ENCODE measurements around the gene ZDHHC19.
A peak's percentile ranks its signal among the peaks of the same experiment; 100 is the strongest.
"Not testable (repeated sequence)": the region's sequence is repeated elsewhere in the genome, so short reads cannot be mapped to it uniquely, and the experiment has no call there.

The ZDHHC19 gene

GRCh38 chr3:196209944-196210672, 1.1 kb downstream of the ZDHHC19 start:
- peaks cover 0 to 18% (median 6%) of the 10 kb centered on the region in 3 experiments for H3K27me3 ChIP-seq (ENCODE audit: control insufficient read depth in 3 of 3, insufficient read depth in 3 of 3, low read depth in 1 of 3, low read length in 3 of 3)
- not testable (repeated sequence) for H4K8ac ChIP-seq (ENCODE audit: low read depth, low read length); H2AFZ ChIP-seq (ENCODE audit: low read length); H3K4ac ChIP-seq (ENCODE audit: low read length); H3K36me3 ChIP-seq (replicated peaks in 1 of 2; ENCODE audit: control insufficient read depth in 2 of 2, insufficient read depth in 2 of 2, low read length in 2 of 2); H2BK12ac ChIP-seq (ENCODE audit: low read length); H3K23ac ChIP-seq (ENCODE audit: low read depth, low read length, poor library complexity); H3K79me1 ChIP-seq (ENCODE audit: low read depth, low read length); H2BK5ac ChIP-seq (ENCODE audit: low read length); H3K4me3 ChIP-seq (ENCODE audit: low read length in 2 of 2); H2AK5ac ChIP-seq (ENCODE audit: low read depth, low read length); DNase-seq (ENCODE audit: low spot score); H2BK120ac ChIP-seq (ENCODE audit: low read depth, low read length); H3K9me3 ChIP-seq (replicated peaks in 1 of 2; ENCODE audit: control insufficient read depth in 2 of 2, insufficient read depth in 1 of 2, low read depth in 1 of 2, low read length in 2 of 2); H3K4me1 ChIP-seq (ENCODE audit: control insufficient read depth in 2 of 2, insufficient read depth in 1 of 2, low read depth in 1 of 2, low read length in 2 of 2); H4K91ac ChIP-seq (ENCODE audit: low read depth, low read length, poor library complexity); H3K27ac ChIP-seq (replicated peaks; ENCODE audit: low read length); H3K18ac ChIP-seq (ENCODE audit: low read length); H3K14ac ChIP-seq (ENCODE audit: low read length); H3K9ac ChIP-seq (ENCODE audit: low read depth, low read length, poor library complexity); H3K4me2 ChIP-seq (ENCODE audit: insufficient read depth, low read length, poor library complexity, severe bottlenecking); H2BK15ac ChIP-seq (ENCODE audit: low read length)
- WGBS, 2 donors (ENCODE audit: extremely low coverage in 2 of 2, insufficient read length in 2 of 2, insufficient replicate concordance in 1 of 2) = no CpG with 5 or more reads among the region's 11 CpGs

DNA sequence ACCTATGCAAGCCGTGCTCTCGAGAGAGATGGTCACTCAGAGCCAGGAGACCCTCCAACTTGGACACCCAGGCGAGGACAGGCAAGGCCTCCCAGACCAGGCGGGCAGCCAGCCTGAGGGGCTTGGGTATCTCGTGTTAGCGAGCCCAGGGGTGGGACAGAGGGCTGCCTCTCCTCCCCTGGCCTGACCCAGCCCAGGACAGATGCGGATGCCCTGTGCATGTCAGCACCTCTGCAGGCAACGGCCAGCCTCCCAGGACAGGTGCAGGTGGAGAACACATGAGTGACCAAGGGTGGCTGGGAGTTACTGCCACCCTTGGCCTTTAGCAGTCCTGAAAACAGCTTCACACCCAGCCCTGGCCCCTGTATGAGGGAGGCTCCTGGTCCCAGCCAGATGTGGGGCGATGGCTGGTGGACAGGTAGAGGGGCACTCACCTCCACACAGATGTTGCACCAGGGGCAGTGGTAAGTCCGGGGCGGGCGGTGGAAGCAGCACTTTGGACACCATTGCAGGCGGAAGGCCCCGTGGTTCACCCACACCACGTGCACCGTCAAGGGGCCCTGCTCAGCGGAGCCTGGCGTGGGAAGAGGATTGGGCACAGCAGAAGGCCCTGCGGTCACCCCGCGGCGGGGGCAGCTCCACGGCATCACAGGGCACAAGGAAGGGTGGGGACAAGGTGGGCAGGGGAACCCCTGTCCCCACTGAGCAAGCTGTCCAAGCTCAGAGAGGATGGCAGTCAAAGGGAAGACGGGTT, 2.1 kb downstream of the ZDHHC19 start:
- H3K18ac ChIP-seq (ENCODE audit: low read length) = peak overlapping the region; percentile 28
- peak overlapping the region; percentile 53 for H2BK5ac ChIP-seq (ENCODE audit: low read length)
- H3K4me2 ChIP-seq (ENCODE audit: insufficient read depth, low read length, poor library complexity, severe bottlenecking) = no peak overlapping the region
- peaks cover 3% of the 10 kb centered on the region in 2 donors for H3K9me3 ChIP-seq (replicated peaks in 1 of 2; ENCODE audit: control insufficient read depth in 2 of 2, insufficient read depth in 1 of 2, low read depth in 1 of 2, low read length in 2 of 2)
- H3K79me1 ChIP-seq (ENCODE audit: low read depth, low read length) = peaks cover 5% of the 10 kb centered on the region
- H2AK5ac ChIP-seq (ENCODE audit: low read depth, low read length) = peak overlapping the region; percentile 9
- H3K27ac ChIP-seq (replicated peaks; ENCODE audit: low read length) = no peak overlapping the region
- peak overlapping the region; percentile 46 for H3K9ac ChIP-seq (ENCODE audit: low read depth, low read length, poor library complexity)
- H3K4ac ChIP-seq (ENCODE audit: low read length) = no peak overlapping the region
- H2BK15ac ChIP-seq (ENCODE audit: low read length) = no peak overlapping the region
- H2AFZ ChIP-seq (ENCODE audit: low read length) = no peak overlapping the region
- no peak overlapping the region for H2BK120ac ChIP-seq (ENCODE audit: low read depth, low read length)
- H4K8ac ChIP-seq (ENCODE audit: low read depth, low read length) = no peak overlapping the region
- no peak overlapping the region for H3K4me3 ChIP-seq (ENCODE audit: low read length in 2 of 2)
- no peak overlapping the region for H4K91ac ChIP-seq (ENCODE audit: low read depth, low read length, poor library complexity)
- peaks cover 0 to 18% (median 6%) of the 10 kb centered on the region in 3 experiments for H3K27me3 ChIP-seq (ENCODE audit: control insufficient read depth in 3 of 3, insufficient read depth in 3 of 3, low read depth in 1 of 3, low read length in 3 of 3)
- no peaks in the 10 kb centered on the region for H3K4me1 ChIP-seq (ENCODE audit: control insufficient read depth in 2 of 2, insufficient read depth in 1 of 2, low read depth in 1 of 2, low read length in 2 of 2)
- H2BK12ac ChIP-seq (ENCODE audit: low read length) = peak overlapping the region; percentile 95
- peak overlapping the region; percentile 35 for H3K23ac ChIP-seq (ENCODE audit: low read depth, low read length, poor library complexity)
- H3K36me3 ChIP-seq (replicated peaks in 1 of 2; ENCODE audit: control insufficient read depth in 2 of 2, insufficient read depth in 2 of 2, low read length in 2 of 2) = no peaks in the 10 kb centered on the region
- no peak overlapping the region for H3K14ac ChIP-seq (ENCODE audit: low read length)
- DNase-seq (ENCODE audit: low spot score) = no peak
- no CpG with 5 or more reads among the region's 24 CpGs for WGBS, 2 donors (ENCODE audit: extremely low coverage in 2 of 2, insufficient read length in 2 of 2, insufficient replicate concordance in 1 of 2)

- Histone ChIP-seq H2BK120ac (ENCODE audit: low read depth, low read length) (no peak overlapping the region), H3K36me3 (replicated peaks in 1 of 2; ENCODE audit: control insufficient read depth in 2 of 2, insufficient read depth in 2 of 2, low read length in 2 of 2) (no peaks in the 10 kb centered on the region), H3K9me3 (replicated peaks in 1 of 2; ENCODE audit: control insufficient read depth in 2 of 2, insufficient read depth in 1 of 2, low read depth in 1 of 2, low read length in 2 of 2) (peaks cover 3% of the 10 kb centered on the region in 2 donors), H3K23ac (ENCODE audit: low read depth, low read length, poor library complexity) (no peak overlapping the region), H3K9ac (ENCODE audit: low read depth, low read length, poor library complexity) (no peak overlapping the region), H3K79me1 (ENCODE audit: low read depth, low read length) (peaks cover 5% of the 10 kb centered on the region), H3K27ac (replicated peaks; ENCODE audit: low read length) (no peak overlapping the region), H2BK12ac (ENCODE audit: low read length) (no peak overlapping the region), H2AK5ac (ENCODE audit: low read depth, low read length) (no peak overlapping the region), H3K27me3 (ENCODE audit: control insufficient read depth in 3 of 3, insufficient read depth in 3 of 3, low read depth in 1 of 3, low read length in 3 of 3) (peaks cover 0 to 25% (median 6%) of the 10 kb centered on the region in 3 experiments), H3K4me1 (ENCODE audit: control insufficient read depth in 2 of 2, insufficient read depth in 1 of 2, low read depth in 1 of 2, low read length in 2 of 2) (no peaks in the 10 kb centered on the region), H2AFZ (ENCODE audit: low read length) (peak overlapping the region; percentile 22), H3K14ac (ENCODE audit: low read length) (no peak overlapping the region), H2BK15ac (ENCODE audit: low read length) (no peak overlapping the region), H4K8ac (ENCODE audit: low read depth, low read length) (no peak overlapping the region), H2BK5ac (ENCODE audit: low read length) (no peak overlapping the region), H3K4me3 (ENCODE audit: low read length in 2 of 2) (peak overlapping the region in 1 of 2 donors; percentile 69), H3K4ac (ENCODE audit: low read length) (no peak overlapping the region), H4K91ac (ENCODE audit: low read depth, low read length, poor library complexity) (no peak overlapping the region), H3K4me2 (ENCODE audit: insufficient read depth, low read length, poor library complexity, severe bottlenecking) (peak overlapping the region; percentile 43), H3K18ac (ENCODE audit: low read length) (no peak overlapping the region)
- WGBS, 2 donors (ENCODE audit: extremely low coverage in 2 of 2, insufficient read length in 2 of 2, insufficient replicate concordance in 1 of 2) = no CpG with 5 or more reads among the region's 49 CpGs
- DNase-seq (ENCODE audit: low spot score) = peak; percentile 37
These were observed 3.2 kb downstream of the ZDHHC19 start for GRCh38 chr3:196207833-196208607.

Measured in neuronal stem cell (in vitro differentiated cells).